HG02610 (cell line): ENCODE results near the gene NPS.

Experiments
- ATAC-seq: cut with Tn5 transposase; IDR thresholded peaks from one replicate; pipeline ENCODE4 v1.9.1; 2021; ENCODE audit warnings: mild to moderate bottlenecking, moderate library complexity; ENCODE audit not compliant: unreplicated experiment

NPS gene

GRCh38 chr10:127556916-127557315 lies 7.8 kb downstream of the NPS start:
- no peak for ATAC-seq

GRCh38 chr10:127561647-127562046 lies 12.5 kb downstream of the NPS start:
- no peak for ATAC-seq

GRCh38 chr10:127563718-127564553 lies 14.8 kb downstream of the NPS start:
- ATAC-seq = peak; percentile 49

- ATAC-seq = no peak
Observed at GRCh38 chr10:127564644-127565043, 15.5 kb downstream of the NPS start.

- no peak for ATAC-seq
Observed at GRCh38 chr10:127565583-127565982, 16.5 kb downstream of the NPS start.

GRCh38 chr10:127569210-127569609 lies 20.1 kb downstream of the NPS start:
- ATAC-seq = no peak

GRCh38 chr10:127570036-127570435 lies 20.9 kb downstream of the NPS start:
- ATAC-seq = no peak

- ATAC-seq = no peak
Observed at GRCh38 chr10:127571386-127571785, 22.3 kb downstream of the NPS start.

- ATAC-seq = no peak
Observed at GRCh38 chr10:127576051-127576450, 26.9 kb downstream of the NPS start.

GRCh38 chr10:127576740-127577161 lies 27.6 kb downstream of the NPS start:
- no peak for ATAC-seq

- ATAC-seq = no peak
Observed at GRCh38 chr10:127577376-127578258, 28.5 kb downstream of the NPS start.

- ATAC-seq = no peak
Observed at GRCh38 chr10:127578259-127578960, 29.3 kb downstream of the NPS start.

GRCh38 chr10:127578961-127579305 lies 29.8 kb downstream of the NPS start:
- ATAC-seq = no peak

- ATAC-seq = no peak
Observed at GRCh38 chr10:127579640-127580039, 30.5 kb downstream of the NPS start.

- ATAC-seq = no peak
Observed at GRCh38 chr10:127580822-127581221, 31.7 kb downstream of the NPS start.

GRCh38 chr10:127585519-127586023 lies 36.5 kb downstream of the NPS start:
- no peak for ATAC-seq

GRCh38 chr10:127587668-127588365 lies 38.7 kb downstream of the NPS start:
- ATAC-seq = no peak

- ATAC-seq = no peak
Observed at GRCh38 chr10:127592586-127592985, 43.5 kb downstream of the NPS start.

- ATAC-seq = no peak
Observed at GRCh38 chr10:127600479-127600878, 51.4 kb downstream of the NPS start.
